Uterus (tissue), 4 donors: ENCODE data around the gene CHMP4B. TPM values are rescaled to one million over a fixed set of nuclear protein-coding genes. Genes with fewer than 3 reads are reported as not detected.
A peak's percentile ranks its signal among the peaks of the same experiment; 100 is the strongest.

Experiments used
- DNase-seq, 2 donors: peaks; one replicate each; pipeline ENCODE4 v3.0.0-alpha.2; 2019 to 2020
- H3K27ac ChIP-seq, 2 donors: fragments of 200-600 bp; sonication (generic); 1 replicate in 1 of 2; 2 replicates in 1 of 2; pipeline ENCODE4 v1.5.1; 2016 to 2018
- H3K27me3 ChIP-seq, 2 donors: fragments of 200-600 bp; sonication (generic); one replicate each; pipeline ENCODE4 v1.5.1; 2018 to 2019; ENCODE audit warnings: control low read depth in 1 of 2
- H3K36me3 ChIP-seq, 2 donors: fragments of 200-600 bp; sonication (generic); one replicate each; pipeline ENCODE4 v1.5.1; 2019; ENCODE audit warnings: control low read depth in 1 of 2
- H3K4me1 ChIP-seq, 2 donors: fragments of 200-600 bp; sonication (generic); one replicate each; pipeline ENCODE4 v1.5.1; 2018 to 2019; ENCODE audit warnings: control low read depth in 1 of 2
- H3K4me3 ChIP-seq, 2 donors: fragments of 200-600 bp; sonication (generic); 1 replicate in 1 of 2; 2 replicates in 1 of 2; pipeline ENCODE4 v1.5.1; 2018 to 2019; ENCODE audit warnings: mild to moderate bottlenecking in 1 of 2
- H3K9me3 ChIP-seq, 2 donors: fragments of 200-600 bp; sonication (generic); one replicate each; pipeline ENCODE4 v1.5.1; 2019; ENCODE audit warnings: control low read depth in 1 of 2
- CTCF ChIP-seq, 4 experiments: fragments of 200-600 bp in 2 of 4; fragments of 450-650 bp in 2 of 4; sonication (generic) in 2 of 4; IDR thresholded peaks; one replicate each; pipeline ENCODE4 v1.5.1; 2016 to 2019; ENCODE audit warnings: antibody characterized with exemption in 4 of 4, mild to moderate bottlenecking in 2 of 4, moderate library complexity in 1 of 4
- POLR2A ChIP-seq, 2 donors: fragments of 450-650 bp; IDR thresholded peaks; one replicate each; pipeline ENCODE4 v1.6.1; 2016; ENCODE audit warnings: antibody characterized with exemption in 2 of 2, mild to moderate bottlenecking in 1 of 2, moderate library complexity in 1 of 2
- intact Hi-C: fragments of 100-400 bp; cut with DNase I; formaldehyde crosslinking; loops from one replicate; pipeline ENCODE4 v1.15.1; 2023; ENCODE audit warnings: low total_unique reads
- total RNA-seq, 4 donors: library from RNA; depleted of rRNA in 3 of 4; stranded (reverse); fragments of >200 nt in 3 of 4; gene quantifications; one replicate each; pipeline versions ENCODE4 v1.1.0 to v1.2.4, GENCODE V29; 2014 to 2023
- donor health status: DM: yes; HTN: yes; CAD: no.

The CHMP4B gene
- total RNA-seq, result 10 to 100 TPM; 48.0 to 73.8 (median 57.9) TPM

GRCh38 chr20:33810885-33811775 lies at the start of gene CHMP4B:
CHMP4B (plus strand) TSS chr20:33811348; CDS start chr20:33811469, 121 bp downstream.
- no peaks in the 10 kb centered on the region for H3K9me3 ChIP-seq
- intact Hi-C loops, result no loop called here
- H3K27ac ChIP-seq, result peak within 1 kb of the TSS; percentile 90 to 94
- DNase-seq, result peak; percentile 99 to 100
- H3K4me3 ChIP-seq, result peak within 1 kb of the TSS; percentile 58 to 93
- H3K36me3 ChIP-seq, result no peaks in the 10 kb centered on the region
- no peaks in the 10 kb centered on the region for H3K27me3 ChIP-seq
- peak; percentile 91 to 97 for TF ChIP-seq POLR2A (IDR thresholded peaks at IDR 0.05)
- TF ChIP-seq CTCF (IDR thresholded peaks at IDR 0.05), result peak in 1 of 4 experiments; percentile 25
- H3K4me1 ChIP-seq, result peaks cover 0 to 3% of the 10 kb centered on the region in 2 donors

GRCh38 chr20:33761698-33762250 lies 49.4 kb upstream of the CHMP4B start:
- TF ChIP-seq POLR2A (IDR thresholded peaks at IDR 0.05) (no peak), CTCF (IDR thresholded peaks at IDR 0.05) (no peak)
- H3K9me3 ChIP-seq, result peaks cover 0 to 7% of the 10 kb centered on the region in 2 donors
- H3K4me1 ChIP-seq, result no peaks in the 10 kb centered on the region
- H3K27me3 ChIP-seq, result no peaks in the 10 kb centered on the region
- H3K27ac ChIP-seq, result no peak overlapping the region
- no peak overlapping the region for H3K4me3 ChIP-seq
- no peak for DNase-seq
- H3K36me3 ChIP-seq, result no peaks in the 10 kb centered on the region
- intact Hi-C loops, result no loop called here

GRCh38 chr20:33765099-33765498 lies 46.0 kb upstream of the CHMP4B start:
- TF ChIP-seq POLR2A (IDR thresholded peaks at IDR 0.05) (no peak), CTCF (IDR thresholded peaks at IDR 0.05) (no peak)
- no peak overlapping the region for H3K27ac ChIP-seq
- no peaks in the 10 kb centered on the region for H3K4me1 ChIP-seq
- no peaks in the 10 kb centered on the region for H3K27me3 ChIP-seq
- intact Hi-C loops, result no loop called here
- H3K36me3 ChIP-seq, result no peaks in the 10 kb centered on the region
- H3K4me3 ChIP-seq, result no peak overlapping the region
- no peak for DNase-seq
- no peaks in the 10 kb centered on the region for H3K9me3 ChIP-seq

GRCh38 chr20:33765592-33765991 lies 45.6 kb upstream of the CHMP4B start:
- TF ChIP-seq POLR2A (IDR thresholded peaks at IDR 0.05) (no peak), CTCF (IDR thresholded peaks at IDR 0.05) (no peak)
- H3K4me1 ChIP-seq, result no peaks in the 10 kb centered on the region
- no peaks in the 10 kb centered on the region for H3K36me3 ChIP-seq
- no peak for DNase-seq
- intact Hi-C loops, result no loop called here
- no peak overlapping the region for H3K27ac ChIP-seq
- H3K27me3 ChIP-seq, result no peaks in the 10 kb centered on the region
- no peaks in the 10 kb centered on the region for H3K9me3 ChIP-seq
- H3K4me3 ChIP-seq, result no peak overlapping the region

- no peaks in the 10 kb centered on the region for H3K36me3 ChIP-seq
- no peaks in the 10 kb centered on the region for H3K9me3 ChIP-seq
- no peak for DNase-seq
- H3K27me3 ChIP-seq, result no peaks in the 10 kb centered on the region
- no peaks in the 10 kb centered on the region for H3K4me1 ChIP-seq
- no peak overlapping the region for H3K27ac ChIP-seq
- no peak for TF ChIP-seq POLR2A (IDR thresholded peaks at IDR 0.05)
- no peak for TF ChIP-seq CTCF (IDR thresholded peaks at IDR 0.05)
- intact Hi-C loops, result no loop called here
- H3K4me3 ChIP-seq, result no peak overlapping the region
Measured at GRCh38 chr20:33766686-33767085, 44.5 kb upstream of the CHMP4B start.
